T-helper 1 cell treated with Interleukin-12 subunit alpha and Interleukin-12 subunit beta and Interleukin-4 antibody, amounts not matched to agents 30 μg/mL and 1 μg/mL, for 36 hours (primary cell): ENCODE data around the gene CYYR1.

Experiments
- H3K27ac Mint-ChIP-seq: one replicate; pipeline ENCODE4 v1.8.0; 2021; ENCODE audit warnings: mild to moderate bottlenecking, mixed read lengths
- H3K27me3 Mint-ChIP-seq: one replicate; pipeline ENCODE4 v1.8.0; 2021; ENCODE audit warnings: low read depth, mixed read lengths
- H3K36me3 Mint-ChIP-seq: one replicate; pipeline ENCODE4 v1.8.0; 2021; ENCODE audit warnings: low read depth, mixed read lengths
- H3K4me1 Mint-ChIP-seq: one replicate; pipeline ENCODE4 v1.8.0; 2021; ENCODE audit warnings: low read depth, mixed read lengths
- H3K4me3 Mint-ChIP-seq: one replicate; pipeline ENCODE4 v1.8.0; 2021; ENCODE audit warnings: mild to moderate bottlenecking, moderate library complexity, mixed read lengths
- H3K9me3 Mint-ChIP-seq: one replicate; pipeline ENCODE4 v1.8.0; 2021; ENCODE audit warnings: mixed read lengths

The CYYR1 gene

GRCh38 chr21:26532208-26532607, 40.9 kb downstream of the CYYR1 start:
- no peak overlapping the region for H3K27ac Mint-ChIP-seq
- no peaks in the 10 kb centered on the region for H3K36me3 Mint-ChIP-seq
- no peak overlapping the region for H3K4me3 Mint-ChIP-seq
- peaks cover 4% of the 10 kb centered on the region for H3K9me3 Mint-ChIP-seq
- H3K27me3 Mint-ChIP-seq = no peaks in the 10 kb centered on the region
- H3K4me1 Mint-ChIP-seq = no peaks in the 10 kb centered on the region

- Mint-ChIP-seq H3K36me3 (no peaks in the 10 kb centered on the region), H3K9me3 (no peaks in the 10 kb centered on the region), H3K4me1 (no peaks in the 10 kb centered on the region), H3K27me3 (no peaks in the 10 kb centered on the region), H3K27ac (no peak overlapping the region), H3K4me3 (no peak overlapping the region)
Measured at GRCh38 chr21:26529526-26529925, 43.6 kb downstream of the CYYR1 start.

GRCh38 chr21:26528882-26529281, 44.2 kb downstream of the CYYR1 start:
- Mint-ChIP-seq H3K4me1 (no peaks in the 10 kb centered on the region), H3K27me3 (no peaks in the 10 kb centered on the region), H3K9me3 (no peaks in the 10 kb centered on the region), H3K36me3 (no peaks in the 10 kb centered on the region), H3K4me3 (no peak overlapping the region), H3K27ac (no peak overlapping the region)

- no peaks in the 10 kb centered on the region for H3K36me3 Mint-ChIP-seq
- H3K27ac Mint-ChIP-seq = no peak overlapping the region
- no peaks in the 10 kb centered on the region for H3K27me3 Mint-ChIP-seq
- no peaks in the 10 kb centered on the region for H3K9me3 Mint-ChIP-seq
- no peak overlapping the region for H3K4me3 Mint-ChIP-seq
- no peaks in the 10 kb centered on the region for H3K4me1 Mint-ChIP-seq
Measured at GRCh38 chr21:26522704-26523103, 50.4 kb downstream of the CYYR1 start.

GRCh38 chr21:26519142-26519541, 53.9 kb downstream of the CYYR1 start:
- no peaks in the 10 kb centered on the region for H3K27me3 Mint-ChIP-seq
- no peak overlapping the region for H3K4me3 Mint-ChIP-seq

GRCh38 chr21:26515257-26515656, 57.8 kb downstream of the CYYR1 start:
- no peaks in the 10 kb centered on the region for H3K36me3 Mint-ChIP-seq
- no peaks in the 10 kb centered on the region for H3K9me3 Mint-ChIP-seq
- no peak overlapping the region for H3K27ac Mint-ChIP-seq
- no peaks in the 10 kb centered on the region for H3K4me1 Mint-ChIP-seq
- no peak overlapping the region for H3K4me3 Mint-ChIP-seq
- H3K27me3 Mint-ChIP-seq = no peaks in the 10 kb centered on the region

More at GRCh38 chr21:26519142-26519541, 53.9 kb downstream of the CYYR1 start:
- H3K4me1 Mint-ChIP-seq = no peaks in the 10 kb centered on the region
- no peak overlapping the region for H3K27ac Mint-ChIP-seq
- no peaks in the 10 kb centered on the region for H3K9me3 Mint-ChIP-seq
- H3K36me3 Mint-ChIP-seq = no peaks in the 10 kb centered on the region

- no peak overlapping the region for H3K4me3 Mint-ChIP-seq
- no peaks in the 10 kb centered on the region for H3K9me3 Mint-ChIP-seq
- no peaks in the 10 kb centered on the region for H3K36me3 Mint-ChIP-seq
- no peaks in the 10 kb centered on the region for H3K27me3 Mint-ChIP-seq
- H3K27ac Mint-ChIP-seq = no peak overlapping the region
- no peaks in the 10 kb centered on the region for H3K4me1 Mint-ChIP-seq
Measured at GRCh38 chr21:26513212-26513611, 59.9 kb downstream of the CYYR1 start.

GRCh38 chr21:26512664-26513063, 60.4 kb downstream of the CYYR1 start:
- Mint-ChIP-seq H3K27ac (no peak overlapping the region), H3K27me3 (no peaks in the 10 kb centered on the region), H3K4me3 (no peak overlapping the region), H3K9me3 (no peaks in the 10 kb centered on the region), H3K36me3 (no peaks in the 10 kb centered on the region), H3K4me1 (no peaks in the 10 kb centered on the region)

- H3K27ac Mint-ChIP-seq = no peak overlapping the region
- no peaks in the 10 kb centered on the region for H3K9me3 Mint-ChIP-seq
- H3K36me3 Mint-ChIP-seq = no peaks in the 10 kb centered on the region
- H3K27me3 Mint-ChIP-seq = no peaks in the 10 kb centered on the region
- no peaks in the 10 kb centered on the region for H3K4me1 Mint-ChIP-seq
- H3K4me3 Mint-ChIP-seq = no peak overlapping the region
Measured at GRCh38 chr21:26508903-26509302, 64.2 kb downstream of the CYYR1 start.

- Mint-ChIP-seq H3K36me3 (no peaks in the 10 kb centered on the region), H3K9me3 (no peaks in the 10 kb centered on the region), H3K27me3 (no peaks in the 10 kb centered on the region), H3K4me3 (no peak overlapping the region), H3K4me1 (no peaks in the 10 kb centered on the region), H3K27ac (no peak overlapping the region)
Measured at GRCh38 chr21:26506956-26507355, 66.1 kb downstream of the CYYR1 start.

GRCh38 chr21:26505211-26505610, 67.9 kb downstream of the CYYR1 start:
- no peaks in the 10 kb centered on the region for H3K27me3 Mint-ChIP-seq
- no peaks in the 10 kb centered on the region for H3K9me3 Mint-ChIP-seq
- H3K4me3 Mint-ChIP-seq = no peak overlapping the region
- no peaks in the 10 kb centered on the region for H3K4me1 Mint-ChIP-seq
- H3K27ac Mint-ChIP-seq = no peak overlapping the region
- no peaks in the 10 kb centered on the region for H3K36me3 Mint-ChIP-seq

GRCh38 chr21:26503414-26503813, 69.7 kb downstream of the CYYR1 start:
- peaks cover 7% of the 10 kb centered on the region for H3K9me3 Mint-ChIP-seq
- H3K27me3 Mint-ChIP-seq = no peaks in the 10 kb centered on the region
- no peaks in the 10 kb centered on the region for H3K36me3 Mint-ChIP-seq
- H3K27ac Mint-ChIP-seq = no peak overlapping the region
- H3K4me3 Mint-ChIP-seq = no peak overlapping the region
- no peaks in the 10 kb centered on the region for H3K4me1 Mint-ChIP-seq

GRCh38 chr21:26501495-26502021, 71.5 kb downstream of the CYYR1 start:
- H3K27me3 Mint-ChIP-seq = no peaks in the 10 kb centered on the region
- H3K27ac Mint-ChIP-seq = no peak overlapping the region
- H3K4me3 Mint-ChIP-seq = no peak overlapping the region
- peaks cover 12% of the 10 kb centered on the region for H3K9me3 Mint-ChIP-seq
- no peaks in the 10 kb centered on the region for H3K36me3 Mint-ChIP-seq
- H3K4me1 Mint-ChIP-seq = no peaks in the 10 kb centered on the region

- no peaks in the 10 kb centered on the region for H3K36me3 Mint-ChIP-seq
- no peak overlapping the region for H3K4me3 Mint-ChIP-seq
- H3K4me1 Mint-ChIP-seq = no peaks in the 10 kb centered on the region
- H3K27me3 Mint-ChIP-seq = no peaks in the 10 kb centered on the region
- no peak overlapping the region for H3K27ac Mint-ChIP-seq
- H3K9me3 Mint-ChIP-seq = peaks cover 15% of the 10 kb centered on the region
Measured at GRCh38 chr21:26499495-26499894, 73.6 kb downstream of the CYYR1 start.

- peaks cover 15% of the 10 kb centered on the region for H3K9me3 Mint-ChIP-seq
- H3K36me3 Mint-ChIP-seq = no peaks in the 10 kb centered on the region
- H3K4me3 Mint-ChIP-seq = no peak overlapping the region
- no peaks in the 10 kb centered on the region for H3K27me3 Mint-ChIP-seq
- no peaks in the 10 kb centered on the region for H3K4me1 Mint-ChIP-seq
- H3K27ac Mint-ChIP-seq = no peak overlapping the region
Measured at GRCh38 chr21:26495283-26495849, 77.7 kb downstream of the CYYR1 start.

GRCh38 chr21:26491663-26492062, 81.4 kb downstream of the CYYR1 start:
- H3K36me3 Mint-ChIP-seq = no peaks in the 10 kb centered on the region
- peaks cover 8% of the 10 kb centered on the region for H3K9me3 Mint-ChIP-seq
- H3K27ac Mint-ChIP-seq = no peak overlapping the region
- no peaks in the 10 kb centered on the region for H3K4me1 Mint-ChIP-seq
- no peak overlapping the region for H3K4me3 Mint-ChIP-seq
- no peaks in the 10 kb centered on the region for H3K27me3 Mint-ChIP-seq
